Measurements from ENCODE around the gene BCAR1. TPM values are rescaled to one million over a fixed set of nuclear protein-coding genes. Genes with fewer than 3 reads are reported as not detected.
A peak's percentile ranks its signal among the peaks of the same experiment; 100 is the strongest.

The BCAR1 gene
- total and polyA plus RNA-seq, 8 donors, result 39.6 to 73.6 (median 52.8) TPM

GRCh38 chr16:75258807-75259141, 7.3 kb upstream of the BCAR1 start:
- Histone ChIP-seq H3K9me3 (no peaks in the 10 kb centered on the region), H3K27me3 (peaks cover 0 to 54% of the 10 kb centered on the region in 2 donors), H3K4me3 (no peak overlapping the region), H3K27ac (no peak overlapping the region), H3K36me3 (no peaks in the 10 kb centered on the region), H3K4me1 (peaks cover 60 to 76% of the 10 kb centered on the region in 2 donors)
- DNase-seq, result peak in 2 of 4 donors; percentile 30 to 41
- intact Hi-C loops (cut with DNase I), result no loop called here
- ATAC-seq, result no peak
- no peak for TF ChIP-seq CTCF (IDR thresholded peaks at IDR 0.05)

GRCh38 chr16:75257886-75258806, 6.7 kb upstream of the BCAR1 start:
- H3K27ac ChIP-seq, result peak overlapping the region; percentile 68 to 72
- intact Hi-C loops (cut with DNase I), result no loop called here

GRCh38 chr16:75256696-75257343, 5.4 kb upstream of the BCAR1 start:
- H3K4me3 ChIP-seq, result no peak overlapping the region
- ATAC-seq (peak; percentile 24), DNase-seq (peak in 3 of 4 donors; percentile 41 to 72 (median 69))
- no peaks in the 10 kb centered on the region for H3K9me3 ChIP-seq
- no peak for TF ChIP-seq CTCF (IDR thresholded peaks at IDR 0.05)
- H3K27ac ChIP-seq, result peak overlapping the region; percentile 68 to 72
- peaks cover 60 to 77% of the 10 kb centered on the region in 2 donors for H3K4me1 ChIP-seq
- no peaks in the 10 kb centered on the region for H3K36me3 ChIP-seq
- intact Hi-C loops (cut with DNase I), result no loop called here
- peaks cover 0 to 55% of the 10 kb centered on the region in 2 donors for H3K27me3 ChIP-seq

More at GRCh38 chr16:75257886-75258806, 6.7 kb upstream of the BCAR1 start:
- Histone ChIP-seq H3K36me3 (no peaks in the 10 kb centered on the region), H3K4me1 (peaks cover 60 to 76% of the 10 kb centered on the region in 2 donors), H3K9me3 (no peaks in the 10 kb centered on the region), H3K27me3 (peaks cover 0 to 54% of the 10 kb centered on the region in 2 donors), H3K4me3 (no peak overlapping the region)
- no peak for ATAC-seq
- no peak for TF ChIP-seq CTCF (IDR thresholded peaks at IDR 0.05)
- peak in 1 of 4 donors; percentile 68 for DNase-seq

GRCh38 chr16:75256059-75256571, 4.7 kb upstream of the BCAR1 start:
- intact Hi-C loops (cut with DNase I), result no loop called here

More at GRCh38 chr16:75256059-75256571, 4.7 kb upstream of the BCAR1 start:
- ATAC-seq, result peak; percentile 26
- H3K27ac ChIP-seq, result peak overlapping the region; percentile 68 to 72
- no peak overlapping the region for H3K4me3 ChIP-seq
- H3K9me3 ChIP-seq, result no peaks in the 10 kb centered on the region
- peaks cover 58 to 77% of the 10 kb centered on the region in 2 donors for H3K4me1 ChIP-seq
- H3K36me3 ChIP-seq, result no peaks in the 10 kb centered on the region
- no peak for TF ChIP-seq CTCF (IDR thresholded peaks at IDR 0.05)
- DNase-seq, result peak in 3 of 4 donors; percentile 62 to 74 (median 66)
- H3K27me3 ChIP-seq, result peaks cover 0 to 62% of the 10 kb centered on the region in 2 donors

All from left lung (tissue), 10 donors.